ENCODE results near the gene TMEM203.

Gene TMEM203

DNA sequence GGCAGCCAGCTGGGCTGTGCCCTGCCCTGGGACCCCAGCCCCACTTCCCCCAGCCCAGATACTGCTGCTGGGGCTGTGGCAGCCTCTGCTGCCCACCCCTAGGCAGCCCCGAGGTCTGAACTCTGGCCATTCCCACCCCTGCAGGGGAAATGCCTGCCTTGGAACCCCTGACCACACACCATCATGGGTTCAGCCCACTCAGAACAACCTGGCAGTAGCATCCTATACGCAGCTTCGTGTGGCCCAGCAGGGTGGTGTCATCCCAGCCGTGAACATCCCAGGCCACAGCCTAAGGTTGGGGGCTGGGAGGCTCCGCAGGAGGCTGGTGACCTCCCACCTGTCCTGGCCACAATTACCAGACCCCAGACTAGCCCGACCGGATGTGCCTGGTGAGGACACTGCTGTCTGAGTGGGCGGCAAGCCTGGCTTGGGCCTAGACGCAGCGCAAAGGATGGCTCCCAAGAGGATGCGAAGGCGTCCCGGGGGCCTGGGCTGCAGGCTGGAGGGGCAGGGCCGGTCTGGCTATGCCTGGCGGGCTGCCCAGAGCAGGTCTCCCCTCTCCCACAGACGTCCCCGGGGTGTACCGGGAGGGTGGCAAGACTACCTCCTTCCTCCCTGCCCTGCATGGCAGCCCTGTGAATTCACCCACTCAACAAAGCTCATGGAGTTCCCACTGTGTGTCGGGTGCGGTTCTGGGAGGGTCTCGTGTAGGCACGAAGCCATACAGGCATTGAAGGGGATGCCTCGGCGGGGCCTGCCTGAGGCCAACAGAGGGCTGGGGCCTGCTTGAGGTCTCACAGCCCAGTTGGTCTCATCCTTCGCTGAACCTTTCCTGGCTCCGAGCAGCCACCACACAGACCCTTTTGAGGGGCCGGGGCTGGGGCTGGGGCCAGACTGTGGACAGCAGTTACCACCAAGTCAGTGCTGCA lies 23.8 kb upstream of the TMEM203 start:
- no peak for DNase-seq

DNA sequence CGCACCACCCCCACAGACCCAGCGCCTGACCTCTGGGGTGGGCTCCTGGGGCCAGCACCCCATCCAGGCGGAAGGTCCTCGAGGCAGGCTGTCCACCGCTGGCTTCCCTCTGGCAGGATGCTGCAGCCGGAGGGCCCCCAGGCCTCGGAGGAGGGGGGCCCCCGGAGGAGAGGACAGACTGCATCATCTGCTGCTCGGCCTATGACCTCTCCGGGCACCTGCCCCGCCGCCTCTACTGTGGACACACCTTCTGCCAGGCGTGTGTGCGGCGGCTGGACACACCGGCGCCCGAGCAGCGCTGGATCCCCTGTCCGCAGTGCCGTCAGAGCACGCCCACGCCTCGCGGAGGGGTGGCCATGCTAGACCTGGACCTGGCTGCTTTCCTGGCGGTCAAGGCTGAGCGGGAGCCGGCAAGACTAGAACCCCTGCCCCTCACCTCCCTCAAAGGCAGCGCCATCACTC lies 23.1 kb upstream of the TMEM203 start:
- no peak for DNase-seq

DNA sequence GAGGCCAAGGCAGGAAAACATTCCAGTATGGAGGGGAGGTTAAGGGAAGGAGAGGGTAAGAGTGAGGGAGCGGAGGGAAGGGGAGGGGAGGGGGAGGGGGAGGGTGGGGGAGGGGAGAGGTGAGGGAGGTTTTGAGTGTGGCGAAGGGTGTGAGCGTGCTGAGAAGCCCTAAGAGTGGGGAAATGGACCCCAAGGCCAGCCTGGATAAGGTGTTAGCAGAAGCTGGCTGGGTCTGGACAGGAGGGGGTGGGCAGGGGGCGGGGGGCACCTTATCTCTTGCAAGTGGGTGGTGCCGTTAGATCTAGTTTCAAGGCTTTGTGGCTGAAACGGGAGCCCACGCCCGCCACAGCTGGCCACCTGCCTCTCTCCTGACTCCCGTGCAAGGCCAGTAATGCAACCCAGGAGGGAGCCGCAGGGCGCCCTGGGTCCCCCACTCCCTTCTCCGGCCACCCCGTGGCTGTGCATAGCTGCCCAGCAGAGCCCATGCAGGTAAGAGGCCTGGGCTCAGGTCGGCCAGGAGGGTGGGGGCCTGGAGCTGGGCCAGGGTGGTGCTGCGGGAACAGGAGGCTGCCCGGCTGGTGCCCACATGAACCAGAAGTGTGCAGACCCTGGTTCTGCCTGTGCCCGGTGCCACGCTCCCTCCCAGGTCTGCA lies 22.5 kb upstream of the TMEM203 start:
- DNase-seq = no peak

DNA sequence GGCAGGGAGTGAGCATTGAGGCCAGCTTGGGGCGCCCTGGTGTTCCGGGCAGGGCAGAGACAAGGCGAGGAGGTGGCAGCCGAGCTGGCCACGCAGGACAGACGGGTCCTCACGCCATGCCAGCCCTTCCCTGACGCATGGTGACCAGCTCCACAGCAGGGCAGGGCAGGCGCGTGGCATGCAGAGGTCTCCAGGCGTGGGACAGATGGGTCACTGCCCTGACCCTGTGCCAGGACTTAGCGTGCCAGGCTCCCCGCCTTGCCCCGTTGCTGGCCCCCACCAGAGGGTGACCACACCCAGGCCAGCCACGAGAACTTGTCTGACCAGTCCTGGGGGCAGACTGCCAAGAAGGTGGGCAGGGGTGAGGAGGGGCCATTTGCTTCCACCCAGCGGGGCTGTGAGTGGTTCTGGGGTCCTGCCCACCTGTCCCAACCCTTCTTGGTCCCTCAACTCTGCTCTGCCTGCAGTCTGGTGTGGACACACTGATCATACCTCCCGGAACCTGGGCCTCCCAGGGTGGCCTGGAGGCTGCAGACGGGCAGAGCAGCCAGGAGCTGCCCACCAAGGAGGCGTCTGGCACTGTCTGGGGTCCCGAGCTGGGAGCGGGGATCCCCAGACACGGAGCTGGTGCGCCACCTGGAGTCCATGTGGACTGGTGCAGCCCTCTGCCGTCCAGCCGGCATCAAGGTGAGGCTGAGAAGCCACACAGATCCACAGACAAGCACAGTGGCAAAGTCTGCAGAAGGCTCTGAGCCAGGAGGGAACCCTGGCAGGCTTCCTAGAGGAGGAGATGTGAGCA lies 21.8 kb upstream of the TMEM203 start, which contains the start of gene RNF224:
RNF224 (plus strand) TSS at position 449 of the 799 bp plus-strand sequence. CDS start 834 bp downstream, outside the sequence.
- DNase-seq = peak; percentile 90

DNA sequence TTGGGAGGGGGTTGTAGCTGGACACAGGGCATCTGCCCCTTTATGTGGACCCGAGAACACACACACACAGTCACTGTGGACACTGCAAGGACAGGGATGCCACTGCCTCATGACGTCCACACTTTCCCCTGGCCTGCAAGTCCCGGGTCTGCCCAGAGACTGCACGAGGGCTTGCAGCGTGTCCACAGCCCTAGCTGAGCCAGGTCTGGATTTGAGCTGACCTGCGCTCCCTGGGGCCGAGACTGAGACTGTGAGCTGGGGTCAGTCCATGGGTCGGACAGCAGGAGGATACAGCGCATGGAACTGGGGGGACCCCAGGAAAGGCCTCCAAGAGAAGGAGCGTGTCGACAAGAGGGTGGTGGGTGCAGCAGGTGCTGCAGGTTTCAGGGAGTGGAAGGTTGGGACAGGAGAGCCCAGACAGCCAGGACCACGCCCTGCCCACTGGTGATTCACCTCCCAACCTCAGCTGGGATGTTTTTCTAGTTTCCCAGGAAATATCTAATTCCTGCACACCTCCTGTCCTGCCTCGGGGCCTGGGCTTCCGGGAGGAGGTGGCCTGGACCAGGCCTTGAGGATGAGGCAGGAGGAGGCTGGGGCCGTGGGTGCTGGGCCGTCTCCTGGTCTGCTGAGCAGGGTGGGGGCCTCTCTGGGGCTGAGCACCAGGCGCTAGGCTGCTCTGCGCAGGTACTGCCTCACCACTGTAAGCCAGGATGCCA lies 21.0 kb upstream of the TMEM203 start:
- no peak for DNase-seq

DNA sequence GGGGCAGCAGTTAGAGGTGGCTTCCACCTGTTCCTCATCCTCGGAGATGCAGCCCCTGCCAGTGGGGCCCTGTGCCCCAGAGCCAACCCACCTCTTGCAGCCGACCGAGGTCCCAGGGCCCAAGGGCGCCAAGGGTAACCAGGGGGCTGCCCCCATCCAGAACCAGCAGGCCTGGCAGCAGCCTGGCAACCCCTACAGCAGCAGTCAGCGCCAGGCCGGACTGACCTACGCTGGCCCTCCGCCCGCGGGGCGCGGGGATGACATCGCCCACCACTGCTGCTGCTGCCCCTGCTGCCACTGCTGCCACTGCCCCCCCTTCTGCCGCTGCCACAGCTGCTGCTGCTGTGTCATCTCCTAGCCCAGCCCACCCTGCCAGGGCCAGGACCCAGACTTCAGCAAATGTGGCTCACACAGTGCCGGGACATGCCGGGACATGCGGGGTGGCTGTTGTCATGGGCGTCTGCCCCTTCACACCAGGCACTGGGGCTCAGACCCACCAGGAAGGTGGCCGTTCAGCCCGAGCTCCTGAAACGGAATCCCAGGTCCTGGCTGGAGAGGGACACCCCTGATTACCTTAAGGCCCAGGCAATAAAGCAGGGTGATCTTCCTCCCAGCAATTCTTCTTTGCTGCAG lies 20.4 kb upstream of the TMEM203 start:
- no peak for DNase-seq

DNA sequence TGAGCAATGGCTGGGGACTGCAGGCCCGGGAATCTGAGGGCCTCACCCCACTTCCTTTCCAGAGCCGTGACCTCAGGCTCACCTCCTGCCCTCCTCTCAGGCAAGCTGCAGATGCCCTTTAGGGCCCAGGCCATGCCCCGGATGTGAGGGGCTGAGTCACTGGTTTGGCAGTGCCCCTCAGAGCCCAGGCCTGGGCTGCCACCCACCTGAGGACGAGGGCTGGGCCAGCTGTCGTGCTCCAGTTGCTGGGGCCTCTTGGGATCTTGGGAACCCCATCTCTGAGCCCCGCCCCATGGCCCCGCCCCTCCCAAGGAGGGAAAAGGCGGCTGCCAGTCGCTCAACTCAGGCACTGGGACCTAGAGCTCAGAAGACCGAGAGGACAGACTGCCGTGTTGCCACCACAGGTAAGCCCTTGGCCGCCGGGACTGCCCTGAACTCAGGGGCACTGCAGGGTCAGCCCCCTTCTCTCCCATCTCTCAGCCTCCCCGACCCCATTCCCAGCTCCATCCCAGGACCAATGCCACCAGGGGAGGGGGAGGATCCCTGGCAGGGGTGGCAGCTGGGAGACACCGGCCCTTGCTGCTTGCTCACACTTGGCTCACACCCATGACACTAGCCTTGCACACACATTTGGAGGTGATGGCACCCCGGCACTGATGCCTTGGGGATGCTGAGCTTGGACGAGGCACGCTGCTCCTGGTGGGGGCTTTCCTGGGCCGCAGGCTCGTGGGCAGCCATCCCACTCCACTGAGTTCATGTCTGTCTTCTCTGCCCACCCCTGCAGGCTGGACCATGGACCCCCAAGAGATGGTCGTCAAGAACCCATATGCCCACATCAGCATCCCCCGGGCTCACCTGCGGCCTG lies 19.6 kb upstream of the TMEM203 start, which contains the start of gene CYSRT1:
CYSRT1 (plus strand) TSS at position 345 of the 865 bp plus-strand sequence; CDS start at position 793, 448 bp downstream.
- peak; percentile 49 for DNase-seq

DNA sequence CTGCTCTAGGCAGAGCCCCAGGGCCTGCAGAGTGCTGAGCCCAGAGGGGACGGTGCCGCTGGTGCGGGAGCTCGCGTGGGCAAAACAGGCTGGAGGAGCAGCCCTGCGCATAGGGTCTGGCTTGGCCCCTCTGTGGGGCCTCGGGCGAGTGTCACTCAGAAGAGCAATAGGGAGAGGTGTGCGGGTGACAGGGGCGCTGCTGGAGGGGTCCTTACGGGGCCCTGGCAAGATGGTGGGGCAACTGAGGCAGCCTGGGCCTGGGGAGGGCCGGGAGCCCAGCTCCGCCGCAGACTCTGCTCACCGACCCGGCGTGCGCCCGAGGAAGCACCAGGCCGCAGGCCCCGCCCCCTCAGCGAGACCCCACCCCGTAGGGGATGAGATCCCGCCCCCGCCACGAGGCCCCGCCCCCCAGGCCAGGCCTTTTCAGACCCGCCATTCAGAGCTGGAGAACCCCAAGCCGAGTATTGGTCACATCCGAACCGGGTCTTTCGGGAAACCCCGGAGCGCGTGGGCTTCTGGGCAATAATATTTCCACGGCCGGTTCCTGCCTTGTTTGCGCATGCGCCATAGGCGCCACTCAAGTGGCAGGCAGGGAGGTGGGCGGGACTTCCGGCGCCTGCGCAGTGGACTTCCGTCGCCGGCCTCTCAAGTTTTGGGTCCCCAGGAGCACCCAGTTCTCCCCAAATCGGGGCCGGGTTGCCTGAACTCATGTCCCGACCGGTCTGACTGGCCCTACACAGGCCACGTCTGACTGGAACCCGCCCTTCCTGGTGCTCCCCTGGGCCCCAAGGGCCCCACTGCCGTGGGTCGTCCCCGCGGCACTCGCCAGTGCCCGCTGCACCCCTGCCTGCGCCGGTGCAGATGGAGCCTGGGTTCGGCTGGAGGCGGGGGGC lies 17.9 kb upstream of the TMEM203 start:
- DNase-seq = peak; percentile 99

DNA sequence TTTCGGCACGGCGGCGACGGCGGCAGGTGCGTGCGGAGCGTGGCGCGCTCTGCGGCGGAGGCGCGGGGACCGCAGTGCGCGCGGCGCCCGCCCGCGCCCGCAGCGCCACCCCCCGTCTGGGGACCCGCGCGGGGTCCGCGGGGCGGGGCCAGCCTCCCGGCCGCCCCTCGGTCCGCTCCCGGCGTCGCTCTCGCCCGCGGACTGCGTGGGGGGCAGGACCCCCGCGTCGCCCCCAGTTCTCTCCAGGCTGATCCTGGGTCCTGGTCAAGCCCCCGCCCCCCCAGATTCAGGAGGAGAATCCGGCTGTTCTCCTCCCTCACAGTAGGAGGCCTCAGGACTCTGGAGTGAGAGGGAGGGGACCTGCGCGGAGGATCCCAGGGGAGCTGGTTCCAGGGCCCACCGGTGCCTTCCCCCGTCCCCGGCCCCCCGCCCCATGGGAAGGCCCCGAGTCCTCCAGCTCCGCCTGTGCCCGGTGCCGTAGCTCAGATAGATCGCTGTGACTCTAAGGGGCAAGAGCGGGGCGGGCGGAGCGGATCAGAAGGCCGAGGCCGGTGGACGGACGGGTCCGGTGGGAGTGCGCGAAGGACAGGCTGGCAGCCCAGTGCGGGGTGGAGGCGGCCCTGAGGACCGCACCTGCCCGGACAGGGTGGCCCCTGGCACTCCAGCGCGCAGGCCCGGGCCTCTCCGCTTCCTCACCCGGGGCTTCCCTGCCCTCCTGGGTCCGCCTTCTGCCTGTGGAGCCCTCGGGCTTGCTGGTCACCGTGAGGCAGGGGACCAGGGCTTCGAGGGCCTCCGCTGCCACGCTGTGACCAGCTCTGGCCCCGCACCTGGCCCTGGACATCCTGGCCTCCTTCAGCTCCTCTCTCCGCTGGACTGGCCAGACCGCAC lies 17.0 kb upstream of the TMEM203 start, which contains the start of gene RNF208:
RNF208 (minus strand) TSS at position 51 of the 888 bp plus-strand sequence. CDS start 1,028 bp downstream, outside the sequence.
- no peak for DNase-seq

DNA sequence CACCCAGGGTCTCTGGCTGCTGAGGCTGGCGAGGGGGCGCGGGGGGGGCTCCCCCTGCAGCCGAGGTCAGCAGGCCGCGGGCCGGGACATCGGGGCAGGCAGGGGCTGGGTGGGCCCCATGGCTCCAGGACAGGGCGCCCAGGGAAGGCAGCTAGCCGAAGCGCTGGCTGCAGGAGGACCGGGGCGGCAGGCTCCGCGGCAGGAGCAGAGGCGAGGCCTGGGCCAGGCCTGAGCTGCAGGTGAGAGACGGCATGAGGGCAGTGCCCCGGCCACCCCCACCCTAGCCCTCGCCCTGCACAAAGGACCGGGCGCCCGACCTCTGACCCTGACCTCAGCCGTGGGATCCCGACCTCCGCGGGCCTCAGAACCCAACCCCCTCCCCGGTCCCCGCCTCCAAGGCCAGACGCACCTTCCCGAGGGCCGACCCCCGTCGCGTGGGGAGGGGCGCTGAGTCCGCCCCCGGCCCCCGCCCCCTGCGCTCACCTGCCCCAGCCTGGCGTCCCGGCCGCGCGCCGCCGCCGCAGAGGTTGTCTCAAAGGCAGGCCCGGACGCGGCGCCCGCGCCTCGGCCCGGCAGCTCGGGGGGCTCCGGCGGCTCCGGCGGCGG lies 16.2 kb upstream of the TMEM203 start:
- DNase-seq = no peak

DNA sequence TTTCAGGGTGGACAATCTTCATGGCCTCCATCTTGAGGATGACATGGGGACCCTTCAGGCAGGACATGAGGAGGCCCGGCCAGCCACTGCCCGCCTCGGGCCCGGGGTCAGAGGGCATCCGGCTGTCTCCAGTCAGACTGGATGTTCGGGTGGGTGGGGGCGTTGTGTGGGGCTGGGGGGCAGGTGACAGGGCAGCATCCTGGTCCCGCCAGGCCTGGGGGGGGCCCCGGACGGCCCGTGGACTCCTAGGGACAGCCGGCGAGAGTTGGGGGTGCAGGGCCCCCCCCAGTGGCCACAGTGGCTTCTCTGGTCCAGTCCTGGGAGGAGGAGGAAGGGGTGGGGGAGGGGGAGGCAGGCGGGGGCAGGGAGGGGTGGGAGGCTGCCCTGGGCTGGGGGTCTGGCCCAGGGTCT lies 15.7 kb upstream of the TMEM203 start:
- no peak for DNase-seq

DNA sequence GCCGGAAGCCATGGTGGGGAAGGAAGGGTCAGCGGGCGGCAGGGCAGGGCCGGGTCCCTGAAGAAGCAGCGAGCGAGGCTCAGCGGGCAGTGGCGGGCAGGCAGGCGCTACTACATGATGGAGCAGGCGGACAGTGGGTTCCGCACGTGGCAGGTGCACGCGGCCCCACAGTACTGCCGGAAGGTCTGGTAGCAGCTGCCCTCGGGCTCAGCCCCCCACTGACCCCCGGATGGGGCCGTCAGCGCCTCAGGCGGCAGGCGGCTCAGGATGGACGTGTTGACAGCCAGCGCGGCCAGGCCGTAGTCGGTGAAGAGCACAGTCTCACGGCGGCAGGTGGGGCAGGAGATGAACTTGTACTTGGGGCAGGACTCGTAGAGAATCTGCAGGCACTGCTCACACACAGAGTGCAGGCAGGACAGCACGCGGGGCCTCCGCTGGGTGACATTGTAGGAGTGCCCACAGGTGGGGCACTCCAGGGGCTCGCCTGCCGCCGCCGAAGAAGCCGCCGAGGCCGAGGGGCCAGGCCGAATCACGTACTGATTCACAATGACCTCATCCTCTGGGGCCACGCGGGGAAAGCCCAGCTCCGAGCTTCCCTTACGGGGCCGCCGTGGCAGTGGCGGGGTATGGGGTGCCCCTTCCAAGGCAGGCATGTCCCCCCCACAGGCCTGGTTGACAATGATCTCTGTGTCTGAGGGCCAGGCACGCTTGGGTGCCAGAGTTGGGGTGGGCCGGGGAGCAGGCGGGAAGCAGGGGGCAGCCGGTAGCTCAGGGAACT lies 15.1 kb upstream of the TMEM203 start:
- no peak for DNase-seq

DNA sequence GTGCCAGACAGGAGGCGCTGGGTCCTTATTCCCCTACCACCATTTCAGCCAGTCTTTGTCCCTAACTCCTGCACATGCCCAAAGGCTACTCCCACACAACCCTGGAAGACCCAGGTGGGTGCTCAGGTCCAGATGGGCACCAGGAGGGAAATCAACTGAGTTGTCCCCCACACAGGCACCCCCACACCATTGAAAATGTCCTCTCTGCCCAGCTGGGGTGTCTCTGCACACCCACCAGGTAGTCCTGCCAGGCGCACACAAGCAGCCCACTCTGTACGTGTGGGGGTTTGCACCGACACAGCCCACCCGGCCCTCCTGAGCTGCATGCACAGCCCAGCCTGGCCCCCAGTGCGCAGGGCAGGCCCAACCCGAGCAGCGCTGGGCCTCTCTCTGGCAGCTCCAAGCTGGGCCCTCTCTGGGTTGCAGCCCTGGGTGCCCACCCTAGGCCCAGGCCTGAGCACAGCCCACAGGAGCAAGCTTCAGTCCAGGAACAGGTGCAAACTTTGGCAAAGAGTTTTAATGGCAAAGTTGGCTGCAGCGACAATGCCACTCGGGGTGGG lies 14.4 kb upstream of the TMEM203 start:
- no peak for DNase-seq

DNA sequence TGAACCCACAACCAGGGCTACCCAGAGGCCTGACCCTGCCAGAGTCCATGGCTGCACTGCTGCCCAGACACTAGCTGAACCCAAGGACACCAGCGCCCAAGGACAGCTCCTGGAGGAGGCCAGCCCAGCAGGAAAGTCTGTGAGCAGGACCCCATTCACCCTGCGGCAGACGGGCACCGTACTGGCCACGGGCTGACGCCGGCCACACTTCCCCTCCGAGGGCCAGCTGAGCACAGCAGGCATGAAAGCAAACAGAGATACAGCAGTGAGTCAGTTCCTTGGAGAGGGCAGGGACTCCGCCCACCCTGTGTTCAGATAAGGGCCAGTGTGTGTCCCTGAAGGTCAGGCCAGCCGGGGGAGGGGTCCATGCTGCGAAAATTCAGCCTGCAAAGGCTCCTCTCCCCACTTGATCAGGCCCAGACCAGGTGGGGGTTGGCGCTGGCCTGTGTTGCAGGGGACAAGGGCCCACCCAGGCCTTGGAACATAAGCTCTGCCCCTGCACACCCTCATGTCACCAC lies 13.4 kb upstream of the TMEM203 start:
- DNase-seq = no peak

DNA sequence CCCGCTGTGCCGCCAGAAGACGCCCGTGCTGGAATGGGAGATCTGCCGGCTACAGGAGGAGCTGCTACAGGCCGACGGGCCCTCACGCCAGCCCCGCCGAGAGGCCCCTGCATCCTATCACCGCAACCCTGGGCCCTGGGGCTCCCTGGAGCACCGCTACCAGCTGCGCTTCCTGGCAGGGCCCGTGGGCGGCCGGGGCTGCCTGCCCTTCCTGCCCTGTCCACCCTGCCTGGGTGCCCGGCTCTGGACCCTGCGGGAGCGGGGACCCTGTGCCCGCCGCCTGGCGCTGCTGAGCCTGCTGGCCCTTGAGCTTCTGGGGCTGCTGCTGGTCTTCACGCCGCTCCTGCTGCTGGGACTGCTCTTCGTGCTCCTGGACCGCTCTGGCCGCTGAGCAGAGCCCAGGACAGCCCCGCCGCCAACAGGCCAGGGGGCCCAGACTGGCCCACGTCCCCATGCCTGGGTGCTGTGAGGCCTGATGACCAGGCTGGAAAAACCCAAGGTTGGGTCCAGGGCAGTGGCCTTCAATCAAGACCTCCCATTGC lies 12.8 kb upstream of the TMEM203 start:
- no peak for DNase-seq

All from activated CD4-positive, alpha-beta T cell treated with anti-CD3 and anti-CD28 coated beads for 48 hours (primary cell).